ENCODE results near the gene SLC2A4.

The SLC2A4 gene

DNA sequence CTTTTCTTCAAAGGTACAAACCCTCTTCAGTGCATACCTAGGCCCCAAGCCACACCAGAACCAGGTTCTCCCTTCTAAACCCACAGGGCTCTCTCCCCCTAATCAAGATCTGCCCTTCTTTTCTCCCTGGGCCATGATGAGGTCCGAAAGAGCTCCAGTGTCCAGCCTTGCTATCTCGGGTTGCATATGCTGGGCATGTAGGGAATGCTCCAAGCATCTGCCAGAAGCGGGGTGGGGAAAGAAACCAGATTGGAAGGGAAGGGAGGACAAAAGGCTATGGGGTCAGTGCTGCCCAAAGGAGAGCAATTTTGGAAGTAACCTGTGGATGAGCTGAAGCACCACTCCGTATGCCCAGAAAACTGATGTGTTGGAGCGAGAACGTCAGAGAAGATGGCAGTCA lies 32.3 kb upstream of the SLC2A4 start:
- Histone ChIP-seq H3K36me3 (ENCODE audit: insufficient read depth, low read length) (peaks cover 8% of the 10 kb centered on the region; the same call in 1 of the 2 replicates), H3K27ac (ENCODE audit: low read depth, low read length) (no peak overlapping the region), H2AFZ (ENCODE audit: low read length, unreplicated experiment) (no peak overlapping the region), H3K27me3 (ENCODE audit: insufficient read depth, low read length) (no peaks in the 10 kb centered on the region), H3K4me1 (ENCODE audit: control insufficient read depth, insufficient read depth, low read length, unreplicated experiment) (peaks cover 25% of the 10 kb centered on the region), H3K79me2 (ENCODE audit: control insufficient read depth, insufficient read depth, low read length, unreplicated experiment) (peaks cover 63% of the 10 kb centered on the region), H3K4me3 (ENCODE audit: low read depth, low read length) (peak overlapping the region; percentile 23; the same call in 1 of the 2 replicates)

DNA sequence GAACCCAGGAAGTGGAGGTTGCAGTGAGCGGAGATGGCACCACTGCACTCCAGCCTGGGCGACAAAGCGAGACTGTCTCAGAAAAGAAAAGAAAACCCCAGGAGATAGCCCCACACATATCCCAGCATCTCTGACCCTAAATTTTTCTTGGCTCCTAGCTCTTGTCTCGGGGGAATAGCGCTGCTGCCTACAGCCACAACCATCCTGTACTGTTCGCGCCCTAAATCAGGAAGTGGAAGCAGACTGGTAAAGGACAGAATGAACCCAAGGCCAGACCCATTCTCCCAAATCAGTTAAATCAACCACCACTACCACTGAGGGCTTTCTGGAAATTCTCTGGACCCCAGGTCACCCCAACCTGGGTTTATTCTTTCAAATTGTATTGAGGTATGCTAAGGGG lies 31.7 kb upstream of the SLC2A4 start:
- H2AFZ ChIP-seq (ENCODE audit: low read length, unreplicated experiment) = no peak overlapping the region
- peaks cover 25% of the 10 kb centered on the region for H3K4me1 ChIP-seq (ENCODE audit: control insufficient read depth, insufficient read depth, low read length, unreplicated experiment)
- H3K27me3 ChIP-seq (ENCODE audit: insufficient read depth, low read length) = no peaks in the 10 kb centered on the region
- H3K27ac ChIP-seq (ENCODE audit: low read depth, low read length) = no peak overlapping the region
- peaks cover 65% of the 10 kb centered on the region for H3K79me2 ChIP-seq (ENCODE audit: control insufficient read depth, insufficient read depth, low read length, unreplicated experiment)
- H3K4me3 ChIP-seq (ENCODE audit: low read depth, low read length) = peak overlapping the region; percentile 96
- peaks cover 12% of the 10 kb centered on the region; the same call in 1 of the 2 replicates for H3K36me3 ChIP-seq (ENCODE audit: insufficient read depth, low read length)

DNA sequence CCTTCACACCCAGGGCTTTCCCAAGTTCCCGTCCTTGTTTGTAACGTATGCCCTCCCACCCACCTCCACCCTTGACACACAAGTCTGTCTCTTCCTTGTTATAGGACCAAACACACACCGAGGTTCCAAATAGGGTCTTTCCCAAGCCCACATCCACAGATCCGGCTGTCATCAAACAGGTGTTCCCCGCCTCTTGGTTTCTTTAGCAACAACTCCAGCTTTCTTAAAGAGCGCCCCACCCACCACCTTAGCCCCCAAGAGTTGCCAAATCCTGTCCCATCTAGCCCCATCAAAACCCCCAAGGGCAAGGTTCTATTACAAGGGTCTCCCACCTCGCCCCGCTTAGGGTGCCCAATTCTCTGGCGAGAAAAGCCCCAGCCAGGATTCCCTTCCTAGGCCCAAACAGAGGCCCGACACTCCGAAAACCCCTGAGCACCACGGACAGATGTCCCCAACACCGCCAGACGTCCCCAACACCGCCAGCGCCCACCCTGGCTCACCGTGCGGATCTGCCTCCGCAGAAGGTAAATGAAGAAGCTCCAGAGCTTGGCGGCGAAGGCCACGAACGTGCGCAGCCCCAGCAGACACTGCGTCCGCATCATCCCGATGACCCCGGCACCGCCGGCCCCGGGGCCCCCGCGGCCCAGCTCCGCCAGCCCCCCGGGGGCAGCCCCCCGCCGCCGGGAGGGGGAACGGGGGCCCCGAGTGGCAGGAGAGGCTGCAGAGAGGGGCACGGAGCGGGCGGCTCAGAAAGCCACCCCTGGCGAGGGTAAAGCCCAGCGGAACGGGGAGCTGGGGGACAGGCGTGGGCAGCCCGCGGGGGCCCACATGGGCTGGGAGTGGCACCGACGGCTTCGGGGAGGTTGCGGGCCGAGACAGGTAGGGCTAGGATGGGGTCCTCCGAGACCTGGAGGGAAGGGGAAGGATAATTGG lies 30.6 kb upstream of the SLC2A4 start:
- Histone ChIP-seq H3K4me1 (ENCODE audit: control insufficient read depth, insufficient read depth, low read length, unreplicated experiment) (peaks cover 25% of the 10 kb centered on the region), H3K27ac (ENCODE audit: low read depth, low read length) (peak overlapping the region; percentile 97), H3K4me3 (ENCODE audit: low read depth, low read length) (peak overlapping the region; percentile 96), H3K79me2 (ENCODE audit: control insufficient read depth, insufficient read depth, low read length, unreplicated experiment) (peaks cover 65% of the 10 kb centered on the region), H3K36me3 (ENCODE audit: insufficient read depth, low read length) (peaks cover 15% of the 10 kb centered on the region; the same call in 1 of the 2 replicates), H2AFZ (ENCODE audit: low read length, unreplicated experiment) (peak overlapping the region; percentile 47), H3K27me3 (ENCODE audit: insufficient read depth, low read length) (no peaks in the 10 kb centered on the region)

DNA sequence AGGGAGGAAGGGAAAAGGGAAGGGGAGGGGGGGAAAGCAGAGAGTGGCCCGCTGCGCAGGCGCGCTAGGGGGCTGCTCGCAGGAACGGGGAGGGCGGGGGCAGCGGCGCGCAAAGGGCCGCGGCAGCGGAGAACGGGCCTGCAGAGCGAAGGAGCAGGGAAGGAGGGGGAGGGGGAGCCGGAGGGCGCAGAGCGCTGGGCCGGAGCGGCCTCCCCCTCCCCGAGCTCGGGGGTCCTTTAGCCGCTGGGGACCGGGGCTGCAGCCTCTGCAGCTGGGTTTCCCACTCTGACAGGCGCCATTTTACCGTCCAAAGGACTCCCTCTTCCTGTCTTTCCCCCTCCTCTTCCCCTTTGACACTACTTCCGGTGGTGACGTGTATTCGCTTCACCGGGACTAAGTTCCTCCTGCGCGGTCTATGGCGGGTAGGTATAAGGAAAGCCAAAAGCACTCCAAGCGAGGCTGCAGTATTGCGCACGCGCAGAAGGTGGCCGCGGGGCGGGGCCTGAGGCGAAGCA lies 29.8 kb upstream of the SLC2A4 start, which contains the start of gene CTDNEP1:
CTDNEP1 (minus strand) TSS at position 74 of the 515 bp plus-strand sequence. CDS start 438 bp downstream, outside the sequence.
- Histone ChIP-seq H2AFZ (ENCODE audit: low read length, unreplicated experiment) (peak within 1 kb of the TSS; percentile 93), H3K79me2 (ENCODE audit: control insufficient read depth, insufficient read depth, low read length, unreplicated experiment) (peaks cover 65% of the 10 kb centered on the region), H3K27ac (ENCODE audit: low read depth, low read length) (peak within 1 kb of the TSS; percentile 97), H3K27me3 (ENCODE audit: insufficient read depth, low read length) (no peaks in the 10 kb centered on the region), H3K4me1 (ENCODE audit: control insufficient read depth, insufficient read depth, low read length, unreplicated experiment) (peaks cover 25% of the 10 kb centered on the region), H3K4me3 (ENCODE audit: low read depth, low read length) (peak within 1 kb of the TSS; percentile 96), H3K36me3 (ENCODE audit: insufficient read depth, low read length) (peaks cover 15% of the 10 kb centered on the region; the same call in 1 of the 2 replicates)

DNA sequence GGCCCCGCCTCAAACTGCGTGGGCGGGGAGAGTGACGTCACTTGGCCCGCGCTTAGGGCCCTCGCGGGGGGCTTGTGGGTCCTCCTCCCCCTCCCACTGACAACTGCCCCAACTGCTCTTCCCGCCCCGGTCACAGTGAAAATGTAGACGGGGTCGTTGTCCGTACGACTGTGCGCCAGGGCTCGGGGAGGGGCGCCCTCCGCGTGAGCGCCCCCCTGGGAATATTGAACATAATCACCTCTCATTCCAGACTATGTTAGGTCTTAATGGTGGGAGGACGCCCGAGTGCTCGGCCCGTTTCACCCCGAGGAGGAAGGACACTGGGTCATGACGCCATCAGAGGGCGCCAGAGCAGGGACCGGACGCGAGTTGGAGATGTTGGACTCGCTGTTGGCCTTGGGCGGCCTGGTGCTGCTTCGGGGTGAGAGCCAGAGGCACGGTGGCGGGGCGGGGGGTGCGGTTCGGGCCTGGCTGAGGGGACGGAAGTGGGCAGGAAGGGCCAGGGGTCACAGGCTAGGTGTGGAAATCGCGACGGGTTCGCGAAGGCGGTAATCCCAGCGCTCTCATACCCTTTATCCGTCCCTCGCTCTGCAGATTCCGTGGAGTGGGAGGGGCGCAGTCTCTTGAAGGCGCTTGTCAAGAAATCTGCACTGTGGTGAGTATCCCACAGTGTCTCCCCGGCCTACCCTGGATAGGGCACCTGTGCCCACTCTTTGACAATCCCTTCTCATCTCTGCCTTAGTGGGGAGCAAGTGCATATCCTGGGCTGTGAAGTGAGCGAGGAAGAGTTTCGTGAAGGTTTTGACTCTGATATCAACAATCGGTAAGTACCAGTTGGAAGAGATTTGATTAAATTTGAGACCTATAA lies 29.1 kb upstream of the SLC2A4 start, which contains the start of gene ELP5:
ELP5 (plus strand) TSS at position 40 of the 868 bp plus-strand sequence; CDS start at position 376, 336 bp downstream.
- peaks cover 58% of the 10 kb centered on the region for H3K79me2 ChIP-seq (ENCODE audit: control insufficient read depth, insufficient read depth, low read length, unreplicated experiment)
- H3K27ac ChIP-seq (ENCODE audit: low read depth, low read length) = peak within 1 kb of the TSS; percentile 97
- H3K36me3 ChIP-seq (ENCODE audit: insufficient read depth, low read length) = peaks cover 15% of the 10 kb centered on the region; the same call in 1 of the 2 replicates
- H3K4me3 ChIP-seq (ENCODE audit: low read depth, low read length) = peak within 1 kb of the TSS; percentile 96
- peaks cover 25% of the 10 kb centered on the region for H3K4me1 ChIP-seq (ENCODE audit: control insufficient read depth, insufficient read depth, low read length, unreplicated experiment)
- no peaks in the 10 kb centered on the region for H3K27me3 ChIP-seq (ENCODE audit: insufficient read depth, low read length)
- peak within 1 kb of the TSS; percentile 93 for H2AFZ ChIP-seq (ENCODE audit: low read length, unreplicated experiment)

DNA sequence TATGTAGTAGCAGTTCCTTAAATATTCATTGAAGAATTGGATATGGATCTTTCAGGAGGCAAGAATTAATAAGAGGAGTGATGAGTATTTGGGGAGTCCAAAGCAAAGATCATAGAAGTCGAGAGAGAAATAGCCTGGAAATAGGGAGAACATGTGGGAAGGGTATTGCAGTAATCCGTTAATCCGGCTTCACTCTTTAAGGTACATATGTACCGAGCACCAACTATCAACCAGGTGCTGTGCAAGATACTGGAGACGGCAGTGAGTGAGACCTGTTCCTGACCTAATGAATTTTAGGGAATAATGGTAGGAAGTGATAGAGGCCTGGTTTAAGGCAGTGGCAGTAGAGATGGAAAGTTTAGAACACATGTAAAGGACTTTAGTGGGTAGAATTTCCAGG lies 28.4 kb upstream of the SLC2A4 start:
- peak overlapping the region; percentile 96 for H3K4me3 ChIP-seq (ENCODE audit: low read depth, low read length)
- H3K27ac ChIP-seq (ENCODE audit: low read depth, low read length) = peak overlapping the region; percentile 97
- no peak overlapping the region for H2AFZ ChIP-seq (ENCODE audit: low read length, unreplicated experiment)
- peaks cover 25% of the 10 kb centered on the region for H3K4me1 ChIP-seq (ENCODE audit: control insufficient read depth, insufficient read depth, low read length, unreplicated experiment)
- no peaks in the 10 kb centered on the region for H3K27me3 ChIP-seq (ENCODE audit: insufficient read depth, low read length)
- peaks cover 15% of the 10 kb centered on the region; the same call in 1 of the 2 replicates for H3K36me3 ChIP-seq (ENCODE audit: insufficient read depth, low read length)
- peaks cover 51% of the 10 kb centered on the region for H3K79me2 ChIP-seq (ENCODE audit: control insufficient read depth, insufficient read depth, low read length, unreplicated experiment)

DNA sequence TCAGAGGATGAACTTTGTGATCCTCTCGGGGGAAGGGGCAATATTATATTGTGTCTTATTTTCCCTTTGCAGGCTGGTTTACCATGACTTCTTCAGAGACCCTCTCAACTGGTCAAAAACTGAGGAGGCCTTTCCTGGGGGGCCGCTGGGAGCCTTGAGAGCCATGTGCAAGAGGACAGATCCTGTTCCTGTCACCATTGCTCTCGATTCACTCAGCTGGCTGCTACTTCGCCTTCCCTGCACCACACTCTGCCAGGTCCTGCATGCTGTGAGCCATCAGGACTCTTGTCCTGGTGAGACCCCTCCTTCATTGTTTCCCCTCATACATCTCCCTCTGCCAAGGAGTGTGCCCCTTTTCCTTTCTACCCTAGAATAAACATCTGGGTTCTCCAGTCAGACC lies 27.0 kb upstream of the SLC2A4 start:
- Histone ChIP-seq H3K36me3 (ENCODE audit: insufficient read depth, low read length) (peaks cover 26% of the 10 kb centered on the region), H3K4me1 (ENCODE audit: control insufficient read depth, insufficient read depth, low read length, unreplicated experiment) (peaks cover 27% of the 10 kb centered on the region), H3K27ac (ENCODE audit: low read depth, low read length) (no peak overlapping the region), H3K4me3 (ENCODE audit: low read depth, low read length) (no peak overlapping the region; the same call in 1 of the 2 replicates), H2AFZ (ENCODE audit: low read length, unreplicated experiment) (no peak overlapping the region), H3K79me2 (ENCODE audit: control insufficient read depth, insufficient read depth, low read length, unreplicated experiment) (peaks cover 37% of the 10 kb centered on the region), H3K27me3 (ENCODE audit: insufficient read depth, low read length) (no peaks in the 10 kb centered on the region)

DNA sequence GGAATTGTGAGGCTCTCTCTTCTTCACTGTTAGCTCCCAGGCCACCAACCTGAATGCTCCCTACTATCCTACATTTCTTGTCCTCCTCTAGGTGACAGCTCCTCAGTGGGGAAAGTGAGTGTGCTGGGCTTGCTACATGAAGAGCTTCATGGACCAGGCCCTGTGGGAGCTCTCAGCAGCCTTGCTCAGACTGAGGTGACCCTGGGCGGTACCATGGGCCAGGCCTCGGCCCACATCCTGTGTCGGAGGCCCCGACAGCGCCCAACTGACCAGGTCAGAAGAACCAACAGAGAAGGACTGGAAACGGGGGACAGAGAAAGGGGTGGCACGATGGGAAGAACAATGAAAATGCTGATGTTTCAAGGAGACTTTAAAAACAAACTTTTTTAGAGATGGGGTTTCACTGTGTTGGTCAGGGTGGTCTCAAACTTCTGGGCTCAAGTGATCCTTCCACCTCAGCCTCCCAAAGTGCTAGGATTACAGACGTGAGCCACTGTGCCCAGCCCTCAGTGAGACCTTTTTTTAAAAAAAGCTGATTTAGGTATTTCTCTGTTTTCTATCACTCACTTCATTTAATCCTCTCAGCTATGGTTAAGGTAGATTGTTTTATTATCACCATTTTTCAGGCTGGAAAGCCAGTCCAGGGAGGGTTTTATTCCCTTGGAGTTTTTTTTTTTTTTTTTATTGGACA lies 24.6 kb upstream of the SLC2A4 start:
- no peak overlapping the region for H2AFZ ChIP-seq (ENCODE audit: low read length, unreplicated experiment)
- no peak overlapping the region for H3K27ac ChIP-seq (ENCODE audit: low read depth, low read length)
- H3K79me2 ChIP-seq (ENCODE audit: control insufficient read depth, insufficient read depth, low read length, unreplicated experiment) = peaks cover 17% of the 10 kb centered on the region
- H3K4me3 ChIP-seq (ENCODE audit: low read depth, low read length) = no peak overlapping the region
- H3K4me1 ChIP-seq (ENCODE audit: control insufficient read depth, insufficient read depth, low read length, unreplicated experiment) = peaks cover 20% of the 10 kb centered on the region
- H3K36me3 ChIP-seq (ENCODE audit: insufficient read depth, low read length) = peaks cover 26% of the 10 kb centered on the region
- peaks cover 9% of the 10 kb centered on the region for H3K27me3 ChIP-seq (ENCODE audit: insufficient read depth, low read length)

DNA sequence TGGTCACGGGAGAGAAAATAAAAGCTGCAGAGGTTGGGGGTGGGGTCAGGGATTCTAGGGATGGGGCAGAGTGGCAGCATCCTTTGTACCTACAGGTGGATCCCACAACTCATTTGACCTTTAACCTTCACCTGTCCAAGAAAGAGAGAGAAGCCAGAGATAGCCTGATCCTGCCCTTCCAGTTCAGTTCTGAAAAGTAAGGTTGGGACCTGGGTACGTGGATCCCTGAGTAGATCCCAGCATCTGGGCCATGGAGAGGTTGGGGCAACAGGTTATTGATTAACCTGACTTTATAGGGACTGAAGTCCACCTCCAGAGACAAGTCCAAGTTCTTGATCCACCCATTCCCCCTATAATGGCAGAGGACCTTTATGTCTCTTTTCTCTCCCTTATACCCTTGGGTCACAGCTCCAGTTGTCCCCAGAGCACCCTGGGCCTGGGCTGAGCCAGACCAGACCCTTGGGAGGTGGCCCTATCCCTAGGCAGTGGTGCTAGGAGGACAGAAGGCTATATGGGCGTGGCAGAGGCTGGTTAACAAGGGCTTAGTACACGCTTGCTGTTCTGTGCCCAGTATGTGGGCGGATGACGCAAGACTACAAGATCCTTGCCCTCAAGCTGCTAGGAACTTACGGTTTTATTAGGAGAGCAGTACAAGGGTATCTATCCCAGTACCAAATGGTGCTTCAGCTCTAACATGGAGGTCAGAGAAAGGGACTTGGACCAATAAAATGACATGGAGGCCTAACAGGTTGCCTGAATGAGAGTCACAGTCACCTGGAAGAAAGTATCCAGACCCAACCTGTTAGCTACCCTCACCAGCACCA lies 22.6 kb upstream of the SLC2A4 start:
- peaks cover 21% of the 10 kb centered on the region for H3K36me3 ChIP-seq (ENCODE audit: insufficient read depth, low read length)
- peaks cover 19% of the 10 kb centered on the region for H3K4me1 ChIP-seq (ENCODE audit: control insufficient read depth, insufficient read depth, low read length, unreplicated experiment)
- H3K27me3 ChIP-seq (ENCODE audit: insufficient read depth, low read length) = peaks cover 16% of the 10 kb centered on the region
- H2AFZ ChIP-seq (ENCODE audit: low read length, unreplicated experiment) = no peak overlapping the region
- H3K27ac ChIP-seq (ENCODE audit: low read depth, low read length) = peak overlapping the region; percentile 52
- H3K4me3 ChIP-seq (ENCODE audit: low read depth, low read length) = peak overlapping the region; percentile 25; the same call in 1 of the 2 replicates
- peaks cover 5% of the 10 kb centered on the region for H3K79me2 ChIP-seq (ENCODE audit: control insufficient read depth, insufficient read depth, low read length, unreplicated experiment)

Data from ACC112 (cell line).